Keratinocyte (primary cell): ENCODE results near the gene FRG1. TPM values are rescaled to one million over a fixed set of nuclear protein-coding genes. Genes with fewer than 3 reads are reported as not detected.
"Not testable (repeated sequence)": the region's sequence is repeated elsewhere in the genome, so short reads cannot be mapped to it uniquely, and the experiment has no call there.

Experiments
- DNase-seq: peaks from one replicate; pipeline ENCODE4 v3.0.0-alpha.2; 2011; ENCODE audit warnings: low read depth, missing footprints, low spot score
- FAIRE-seq: peaks from 2 replicates; lab custom pipeline; 2011; peaks lifted over from hg19 to GRCh38; lab: Jason Lieb, UNC
- H2AFZ ChIP-seq: 2 replicates; pipeline ENCODE4 v1.6.0; 2012; ENCODE audit warnings: low read length, control low read depth, inconsistent platforms; ENCODE audit not compliant: control insufficient read depth
- H3K27ac ChIP-seq: 2 replicates; pipeline ENCODE4 v1.5.1; 2011; ENCODE audit warnings: low read length; ENCODE audit not compliant: control insufficient read depth, insufficient read depth
- H3K27me3 ChIP-seq: 3 replicates; pipeline ENCODE4 v1.6.0; 2011; ENCODE audit warnings: low read length; ENCODE audit not compliant: control insufficient read depth, insufficient read depth; ENCODE audit errors: extremely low read depth
- H3K36me3 ChIP-seq, 2 experiments: 2 replicates in 1 of 2; 3 replicates in 1 of 2; pipeline ENCODE4 v1.5.1; 2011; ENCODE audit warnings: low read length in 2 of 2, mild to moderate bottlenecking in 1 of 2; ENCODE audit not compliant: control insufficient read depth in 2 of 2, insufficient read depth in 2 of 2; ENCODE audit errors: extremely low read depth in 1 of 2
- H3K4me1 ChIP-seq: 3 replicates; pipeline ENCODE4 v1.5.1; 2011; ENCODE audit warnings: low read length; ENCODE audit not compliant: control insufficient read depth, insufficient read depth; ENCODE audit errors: extremely low read depth
- H3K4me2 ChIP-seq: 3 replicates; pipeline ENCODE4 v1.6.0; 2011; ENCODE audit warnings: low read depth, low read length; ENCODE audit not compliant: control insufficient read depth, insufficient read depth; ENCODE audit errors: extremely low read depth
- H3K4me3 ChIP-seq, 3 experiments: fragments of 200-600 bp in 1 of 3; sonication (generic) in 1 of 3; 2 replicates in 2 of 3; 3 replicates in 1 of 3; pipeline ENCODE4 v1.5.1; 2011 to 2016; ENCODE audit warnings: low read length in 3 of 3, mild to moderate bottlenecking in 3 of 3, control low read depth in 2 of 3, inconsistent platforms in 1 of 3, low read depth in 1 of 3, mixed read lengths in 1 of 3, mixed run types in 1 of 3, moderate library complexity in 1 of 3; ENCODE audit not compliant: control insufficient read depth in 2 of 3, insufficient read depth in 2 of 3; ENCODE audit errors: extremely low read depth in 1 of 3
- H3K79me2 ChIP-seq: 2 replicates; pipeline ENCODE4 v1.6.0; 2012; ENCODE audit warnings: low read length; ENCODE audit not compliant: control insufficient read depth, insufficient read depth
- H3K9ac ChIP-seq: 3 replicates; pipeline ENCODE4 v1.6.0; 2011; ENCODE audit warnings: low read length; ENCODE audit not compliant: control insufficient read depth, insufficient read depth; ENCODE audit errors: extremely low read depth
- H3K9me1 ChIP-seq: 3 replicates; pipeline ENCODE4 v1.6.0; 2011; ENCODE audit warnings: low read length; ENCODE audit not compliant: control insufficient read depth, insufficient read depth; ENCODE audit errors: extremely low read depth
- H3K9me3 ChIP-seq: 2 replicates; pipeline ENCODE4 v1.5.1; 2012; ENCODE audit warnings: low read depth, low read length; ENCODE audit not compliant: control insufficient read depth
- H4K20me1 ChIP-seq: 3 replicates; pipeline ENCODE4 v1.6.0; 2011; ENCODE audit warnings: low read length; ENCODE audit not compliant: control insufficient read depth, insufficient read depth; ENCODE audit errors: extremely low read depth
- EZH2 ChIP-seq: IDR thresholded peaks from one replicate; pipeline ENCODE4 v1.6.1; 2012; ENCODE audit warnings: inconsistent platforms, mild to moderate bottlenecking, low read length, moderate library complexity
- dilution Hi-C: fragments of 300-500 bp; cut with MboI; formaldehyde crosslinking; loops from one replicate; pipeline ENCODE4 v1.7.0; 2020; ENCODE audit warnings: low sequenced_read_pairs; ENCODE audit not compliant: extremely low pct_ligation_motif_present
- polyA plus RNA-seq, 5 experiments: library from polyadenylated mRNA; depleted of rRNA in 3 of 5; stranded (reverse) in 3 of 5; stranded (forward) in 1 of 5; unstranded in 1 of 5; fragments of >200 nt; gene quantifications; 1 replicate in 1 of 5; 2 replicates in 3 of 5; 3 replicates in 1 of 5; pipeline versions ENCODE4 v1.2.1 to v1.2.3, GENCODE V29; 2011 to 2012; ENCODE audit warnings: missing spikeins in 2 of 5, low read depth in 1 of 5, low replicate concordance in 1 of 5
- TF ChIP-seq, protein P1 (sequence below), 3 experiments: IDR thresholded peaks in 1 of 3; conservative IDR thresholded peaks in 1 of 3; optimal IDR thresholded peaks in 1 of 3; 2 replicates in 2 of 3; 3 replicates in 1 of 3; pipeline versions ENCODE3 to v1.5.1; 2011; ENCODE audit warnings: low read length in 3 of 3, mild to moderate bottlenecking in 3 of 3, moderate library complexity in 2 of 3, control low read depth in 1 of 3, inconsistent platforms in 1 of 3; ENCODE audit not compliant: insufficient read depth in 2 of 3; ENCODE audit errors: extremely low read depth in 1 of 3

FRG1 gene
- polyA plus RNA-seq, 1 donor (not counting 4 experiments of a cell fraction or from before 2014, with no cell fraction given): 19.8 TPM

GRCh38 chr4:189948486-189948885, 7.8 kb downstream of the FRG1 start:
- dilution Hi-C loops: not testable (repeated sequence)

GRCh38 chr4:189969291-189969690, 28.6 kb downstream of the FRG1 start:
- H3K4me2 ChIP-seq, H2AFZ ChIP-seq, DNase-seq, H4K20me1 ChIP-seq, H3K27ac ChIP-seq, H3K36me3 ChIP-seq, H3K9me1 ChIP-seq, H3K27me3 ChIP-seq, dilution Hi-C loops, H3K9ac ChIP-seq, H3K9me3 ChIP-seq, H3K4me3 ChIP-seq, H3K4me1 ChIP-seq, H3K79me2 ChIP-seq, FAIRE-seq: not testable (repeated sequence)

More at GRCh38 chr4:189948486-189948885, 7.8 kb downstream of the FRG1 start:
- H3K9me1 ChIP-seq, H3K9me3 ChIP-seq, H2AFZ ChIP-seq, H3K27me3 ChIP-seq, H3K9ac ChIP-seq, DNase-seq, H3K4me1 ChIP-seq, H4K20me1 ChIP-seq, H3K4me2 ChIP-seq, FAIRE-seq, H3K4me3 ChIP-seq, H3K36me3 ChIP-seq, H3K27ac ChIP-seq: not testable (repeated sequence)
- H3K79me2 ChIP-seq: peaks cover 20% of the 10 kb centered on the region

- no peaks in the 10 kb centered on the region for H3K4me1 ChIP-seq
- H3K4me2 ChIP-seq: no peak overlapping the region
- TF ChIP-seq EZH2: no peak
- TF ChIP-seq, protein P1, sequence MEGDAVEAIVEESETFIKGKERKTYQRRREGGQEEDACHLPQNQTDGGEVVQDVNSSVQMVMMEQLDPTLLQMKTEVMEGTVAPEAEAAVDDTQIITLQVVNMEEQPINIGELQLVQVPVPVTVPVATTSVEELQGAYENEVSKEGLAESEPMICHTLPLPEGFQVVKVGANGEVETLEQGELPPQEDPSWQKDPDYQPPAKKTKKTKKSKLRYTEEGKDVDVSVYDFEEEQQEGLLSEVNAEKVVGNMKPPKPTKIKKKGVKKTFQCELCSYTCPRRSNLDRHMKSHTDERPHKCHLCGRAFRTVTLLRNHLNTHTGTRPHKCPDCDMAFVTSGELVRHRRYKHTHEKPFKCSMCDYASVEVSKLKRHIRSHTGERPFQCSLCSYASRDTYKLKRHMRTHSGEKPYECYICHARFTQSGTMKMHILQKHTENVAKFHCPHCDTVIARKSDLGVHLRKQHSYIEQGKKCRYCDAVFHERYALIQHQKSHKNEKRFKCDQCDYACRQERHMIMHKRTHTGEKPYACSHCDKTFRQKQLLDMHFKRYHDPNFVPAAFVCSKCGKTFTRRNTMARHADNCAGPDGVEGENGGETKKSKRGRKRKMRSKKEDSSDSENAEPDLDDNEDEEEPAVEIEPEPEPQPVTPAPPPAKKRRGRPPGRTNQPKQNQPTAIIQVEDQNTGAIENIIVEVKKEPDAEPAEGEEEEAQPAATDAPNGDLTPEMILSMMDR (optimal IDR thresholded peaks at IDR 0.05 in 1 of 3, IDR thresholded peaks at IDR 0.05 in 1 of 3, conservative IDR thresholded peaks at IDR 0.05 in 1 of 3; ENCODE audit: extremely low read depth in 1 of 3, insufficient read depth in 2 of 3, low read length in 3 of 3): no peak
- H3K9me1 ChIP-seq: no peaks in the 10 kb centered on the region
- H3K4me3 ChIP-seq: no peak overlapping the region
- H3K9ac ChIP-seq: no peak overlapping the region
- FAIRE-seq: no peak
- no peak overlapping the region for H2AFZ ChIP-seq
- dilution Hi-C loops: no loop called here
- H3K27ac ChIP-seq: no peak overlapping the region
- no peaks in the 10 kb centered on the region for H3K27me3 ChIP-seq
- H3K79me2 ChIP-seq: no peaks in the 10 kb centered on the region
- no peaks in the 10 kb centered on the region for H3K9me3 ChIP-seq
- no peaks in the 10 kb centered on the region for H3K36me3 ChIP-seq
- no peak for DNase-seq
- H4K20me1 ChIP-seq: no peaks in the 10 kb centered on the region
Observed at GRCh38 chr4:189973646-189974045, 33.0 kb downstream of the FRG1 start.
